Activated T-cell treated with anti-CD3 and anti-CD28 coated beads, Interleukin-2, amount 50 U/mL, for 72 hours (primary cell): ENCODE results near the gene CCSER2. TPM values are rescaled to one million over a fixed set of nuclear protein-coding genes. Genes with fewer than 3 reads are reported as not detected.
A peak's percentile ranks its signal among the peaks of the same experiment; 100 is the strongest.
"Not testable (repeated sequence)": the region's sequence is repeated elsewhere in the genome, so short reads cannot be mapped to it uniquely, and the experiment has no call there.

Experiments used
- ATAC-seq, 2 donors: fragments of 150-1000 bp; cut with Tn5 transposase; replicated peaks in 1 of 2; 2 replicates each; pipeline ENCODE4 v1.10.0; 2021; ENCODE audit warnings: moderate library complexity in 2 of 2, mild to moderate bottlenecking in 1 of 2
- DNase-seq, 2 donors: peaks; one replicate each; pipeline ENCODE4 v3.0.0; 2021 to 2022; ENCODE audit warnings: mixed read lengths in 1 of 2
- H3K27ac Mint-ChIP-seq: one replicate; pipeline ENCODE4 v1.8.0; 2022; ENCODE audit warnings: mild to moderate bottlenecking, moderate library complexity, mixed read lengths
- H3K27me3 Mint-ChIP-seq: one replicate; pipeline ENCODE4 v1.8.0; 2022; ENCODE audit warnings: low read depth, mixed read lengths
- H3K36me3 Mint-ChIP-seq, 2 donors: one replicate each; pipeline ENCODE4 v1.8.0; 2022; ENCODE audit warnings: mixed read lengths in 2 of 2, mild to moderate bottlenecking in 1 of 2; ENCODE audit not compliant: insufficient read depth in 2 of 2
- H3K4me1 Mint-ChIP-seq: one replicate; pipeline ENCODE4 v1.8.0; 2022; ENCODE audit warnings: low read depth, mixed read lengths
- H3K4me3 Mint-ChIP-seq, 2 donors: one replicate each; pipeline ENCODE4 v1.8.0; 2022; ENCODE audit warnings: mild to moderate bottlenecking in 2 of 2, mixed read lengths in 2 of 2, moderate library complexity in 2 of 2
- H3K9me3 Mint-ChIP-seq, 2 donors: one replicate each; pipeline ENCODE4 v1.8.0; 2022; ENCODE audit warnings: mixed read lengths in 2 of 2
- total RNA-seq, 2 donors: library from RNA; stranded (reverse); gene quantifications; one replicate each; pipeline ENCODE4 v1.2.3, GENCODE V29; 2022

The CCSER2 gene
- total RNA-seq, 2 donors from 2014 or later, result 93.7 to 99.1 TPM

GRCh38 chr10:84510121-84510520 is 181.7 kb downstream of the CCSER2 start:
- ATAC-seq (no peak), DNase-seq (no peak)
- H3K27ac Mint-ChIP-seq, result peak overlapping the region; percentile 0
- H3K27me3 Mint-ChIP-seq, result no peaks in the 10 kb centered on the region
- H3K4me1 Mint-ChIP-seq, result no peaks in the 10 kb centered on the region
- H3K36me3 Mint-ChIP-seq, result peaks cover 4 to 5% of the 10 kb centered on the region in 2 donors
- no peak overlapping the region for H3K4me3 Mint-ChIP-seq
- no peaks in the 10 kb centered on the region for H3K9me3 Mint-ChIP-seq

GRCh38 chr10:84511106-84511505 is 182.7 kb downstream of the CCSER2 start:
- ATAC-seq (no peak), DNase-seq (no peak)
- Mint-ChIP-seq H3K4me3 (no peak overlapping the region), H3K9me3 (no peaks in the 10 kb centered on the region), H3K27ac (no peak overlapping the region), H3K4me1 (no peaks in the 10 kb centered on the region), H3K36me3 (peaks cover 4 to 5% of the 10 kb centered on the region in 2 donors), H3K27me3 (no peaks in the 10 kb centered on the region)

- ATAC-seq, result no peak
- H3K27ac Mint-ChIP-seq, result peak overlapping the region; percentile 47
Observed at GRCh38 chr10:84511709-84512285, 183.4 kb downstream of the CCSER2 start.

GRCh38 chr10:84517554-84517953 is 189.2 kb downstream of the CCSER2 start:
- Mint-ChIP-seq H3K27ac (no peak overlapping the region), H3K4me3 (no peak overlapping the region), H3K27me3 (no peaks in the 10 kb centered on the region), H3K9me3 (no peaks in the 10 kb centered on the region), H3K36me3 (peaks cover 4 to 5% of the 10 kb centered on the region in 2 donors), H3K4me1 (no peaks in the 10 kb centered on the region)
- ATAC-seq (no peak), DNase-seq (no peak)

More at GRCh38 chr10:84511709-84512285, 183.4 kb downstream of the CCSER2 start:
- Mint-ChIP-seq H3K36me3 (peaks cover 4 to 5% of the 10 kb centered on the region in 2 donors), H3K9me3 (no peaks in the 10 kb centered on the region), H3K27me3 (no peaks in the 10 kb centered on the region), H3K4me1 (no peaks in the 10 kb centered on the region), H3K4me3 (no peak overlapping the region)
- DNase-seq, result no peak

- Mint-ChIP-seq H3K9me3 (no peaks in the 10 kb centered on the region), H3K36me3 (no peaks in the 10 kb centered on the region), H3K27me3 (no peaks in the 10 kb centered on the region), H3K4me3 (no peak overlapping the region), H3K27ac (no peak overlapping the region), H3K4me1 (no peaks in the 10 kb centered on the region)
- no peak for ATAC-seq
- DNase-seq, result no peak
Observed at GRCh38 chr10:84519235-84519634, 190.8 kb downstream of the CCSER2 start.

- peaks cover 7 to 8% of the 10 kb centered on the region in 2 donors for H3K36me3 Mint-ChIP-seq
- DNase-seq (no peak), ATAC-seq (no peak)
- H3K4me3 Mint-ChIP-seq, result no peak overlapping the region
- H3K9me3 Mint-ChIP-seq, result peaks cover 3 to 6% of the 10 kb centered on the region in 2 donors
- H3K4me1 Mint-ChIP-seq, result no peaks in the 10 kb centered on the region
- no peaks in the 10 kb centered on the region for H3K27me3 Mint-ChIP-seq
- H3K27ac Mint-ChIP-seq, result no peak overlapping the region
Observed at GRCh38 chr10:84521013-84521412, 192.6 kb downstream of the CCSER2 start.

GRCh38 chr10:84521468-84521867 is 193.1 kb downstream of the CCSER2 start:
- Mint-ChIP-seq H3K4me3 (no peak overlapping the region), H3K27me3 (no peaks in the 10 kb centered on the region), H3K36me3 (peaks cover 7 to 10% of the 10 kb centered on the region in 2 donors), H3K4me1 (no peaks in the 10 kb centered on the region), H3K9me3 (peaks cover 3 to 6% of the 10 kb centered on the region in 2 donors), H3K27ac (no peak overlapping the region)
- ATAC-seq (no peak), DNase-seq (no peak)

- ATAC-seq, result no peak
- DNase-seq, result no peak
- Mint-ChIP-seq H3K27ac (no peak overlapping the region), H3K36me3 (peaks cover 9 to 12% of the 10 kb centered on the region in 2 donors), H3K9me3 (peaks cover 3 to 8% of the 10 kb centered on the region in 2 donors), H3K4me1 (no peaks in the 10 kb centered on the region), H3K4me3 (no peak overlapping the region), H3K27me3 (no peaks in the 10 kb centered on the region)
Observed at GRCh38 chr10:84522612-84523462, 194.4 kb downstream of the CCSER2 start.

GRCh38 chr10:84523526-84523925 is 195.1 kb downstream of the CCSER2 start:
- ATAC-seq, result peak in 1 of 2 donors; percentile 26

GRCh38 chr10:84524435-84524834 is 196.0 kb downstream of the CCSER2 start:
- ATAC-seq (no peak), DNase-seq (no peak)
- no peaks in the 10 kb centered on the region for H3K27me3 Mint-ChIP-seq
- H3K27ac Mint-ChIP-seq, result peak overlapping the region; percentile 61
- peaks cover 9 to 12% of the 10 kb centered on the region in 2 donors for H3K36me3 Mint-ChIP-seq
- H3K4me1 Mint-ChIP-seq, result no peaks in the 10 kb centered on the region
- H3K9me3 Mint-ChIP-seq, result peaks cover 3 to 8% of the 10 kb centered on the region in 2 donors
- H3K4me3 Mint-ChIP-seq, result no peak overlapping the region

More at GRCh38 chr10:84523526-84523925, 195.1 kb downstream of the CCSER2 start:
- no peak overlapping the region for H3K27ac Mint-ChIP-seq
- no peaks in the 10 kb centered on the region for H3K27me3 Mint-ChIP-seq
- DNase-seq, result no peak
- H3K9me3 Mint-ChIP-seq, result peaks cover 3 to 8% of the 10 kb centered on the region in 2 donors
- peaks cover 9 to 12% of the 10 kb centered on the region in 2 donors for H3K36me3 Mint-ChIP-seq
- no peak overlapping the region for H3K4me3 Mint-ChIP-seq
- no peaks in the 10 kb centered on the region for H3K4me1 Mint-ChIP-seq

- Mint-ChIP-seq H3K27ac (peak overlapping the region; percentile 61), H3K4me3 (no peak overlapping the region), H3K27me3 (no peaks in the 10 kb centered on the region), H3K36me3 (peaks cover 9 to 12% of the 10 kb centered on the region in 2 donors), H3K9me3 (peaks cover 3 to 8% of the 10 kb centered on the region in 2 donors), H3K4me1 (no peaks in the 10 kb centered on the region)
- no peak for DNase-seq
- no peak for ATAC-seq
Observed at GRCh38 chr10:84525120-84525806, 196.9 kb downstream of the CCSER2 start.

- DNase-seq, H3K9me3 Mint-ChIP-seq, H3K4me3 Mint-ChIP-seq: not testable (repeated sequence)
Observed at GRCh38 chr10:84525807-84526182, 197.4 kb downstream of the CCSER2 start.

GRCh38 chr10:84527386-84527785 is 199.0 kb downstream of the CCSER2 start:
- not testable (repeated sequence) for H3K4me3 Mint-ChIP-seq, H3K27me3 Mint-ChIP-seq, H3K9me3 Mint-ChIP-seq, H3K4me1 Mint-ChIP-seq, ATAC-seq, H3K27ac Mint-ChIP-seq, DNase-seq
- H3K36me3 Mint-ChIP-seq, result peaks cover 9 to 12% of the 10 kb centered on the region in 2 donors

More at GRCh38 chr10:84525807-84526182, 197.4 kb downstream of the CCSER2 start:
- H3K36me3 Mint-ChIP-seq, result peaks cover 9 to 12% of the 10 kb centered on the region in 2 donors
- not testable (repeated sequence) for ATAC-seq, H3K27ac Mint-ChIP-seq, H3K4me1 Mint-ChIP-seq, H3K27me3 Mint-ChIP-seq
